HepG2 (cell line): Measurements from ENCODE around the gene ATP1A2. TPM values are rescaled to one million over a fixed set of nuclear protein-coding genes. Genes with fewer than 3 reads are reported as not detected.

Experiments used
- ATAC-seq: fragments of 200-7000 bp; cut with Tn5 transposase; 3 replicates; pipeline ENCODE4 v1.9.1; 2020; ENCODE audit warnings: mild to moderate bottlenecking, moderate library complexity
- BruUV-seq: library from RNA; stranded (reverse); fragments of 400-500 nt; replicated peaks from 2 replicates; lab custom pipeline; 2021; lab: Mats Ljungman, UMichigan
- CTCF ChIA-PET: fragments of 300-600 bp; formaldehyde crosslinking; extraction: SDS; loops from one replicate; lab custom pipeline; 2021; ENCODE audit warnings: low total read pairs, inconsistent platforms, low intra/inter-chr PET ratio; lab: Yijun Ruan, JAX
- POLR2A ChIA-PET: fragments of 350-600 bp; sonication (Branson Sonifier 250); formaldehyde crosslinking; loops from one replicate; lab custom pipeline; 2020; ENCODE audit warnings: antibody characterized with exemption, inconsistent platforms; lab: Yijun Ruan, JAX
- DNase-seq: peaks from one replicate; pipeline ENCODE4 v3.0.0-alpha.2; 2015; ENCODE audit warnings: low spot score
- FAIRE-seq: peaks from 3 replicates; lab custom pipeline; 2011; peaks lifted over from hg19 to GRCh38; lab: Jason Lieb, UNC
- H2AFZ ChIP-seq: one replicate; pipeline ENCODE4 v1.6.1; 2011; ENCODE audit warnings: low read length, inconsistent platforms
- H3K27ac ChIP-seq: fragments of 300-600 bp; 3 replicates; pipeline ENCODE4 v1.8.0; 2011; ENCODE audit warnings: mixed run types, mild to moderate bottlenecking, mixed read lengths, low read length, inconsistent platforms; ENCODE audit not compliant: insufficient read depth; ENCODE audit errors: extremely low read length
- H3K27me3 ChIP-seq, 2 experiments: fragments of 200-600 bp in 1 of 2; 2 replicates in 1 of 2; 3 replicates in 1 of 2; pipeline versions ENCODE4 v1.6.0 to v1.8.0; 2011; ENCODE audit warnings: low read length in 2 of 2, mild to moderate bottlenecking in 2 of 2, moderate library complexity in 2 of 2, inconsistent platforms in 1 of 2; ENCODE audit not compliant: insufficient read depth in 2 of 2, control insufficient read depth in 1 of 2
- H3K36me3 ChIP-seq, 2 experiments: fragments of 200-600 bp in 1 of 2; replicated peaks in 1 of 2; 2 replicates in 1 of 2; 3 replicates in 1 of 2; pipeline versions ENCODE4 v1.5.1 to v1.8.0; 2011; ENCODE audit warnings: low read length in 2 of 2, inconsistent platforms in 1 of 2; ENCODE audit not compliant: insufficient read depth in 2 of 2, control insufficient read depth in 1 of 2
- H3K4me1 ChIP-seq: 2 replicates; pipeline ENCODE4 v1.5.1; 2012; ENCODE audit warnings: low read length, inconsistent platforms; ENCODE audit not compliant: insufficient read depth
- H3K4me2 ChIP-seq: 2 replicates; pipeline ENCODE4 v1.6.0; 2011; ENCODE audit warnings: low read depth, low read length, inconsistent platforms
- H3K4me3 ChIP-seq, 3 experiments: fragments of 200-600 bp in 1 of 3; sonication (generic), shearing (Covaris generic) in 1 of 3; replicated peaks in 1 of 3; 2 replicates each; pipeline ENCODE4 v1.5.1; 2011 to 2016; ENCODE audit warnings: low read length in 3 of 3, inconsistent platforms in 2 of 3, low read depth in 2 of 3, mild to moderate bottlenecking in 2 of 3, control low read depth in 1 of 3, mixed read lengths in 1 of 3; ENCODE audit not compliant: insufficient read depth in 1 of 3
- H3K79me2 ChIP-seq: one replicate; pipeline ENCODE4 v1.6.1; 2011; ENCODE audit warnings: low read length, inconsistent platforms; ENCODE audit not compliant: insufficient read depth
- H3K9ac ChIP-seq: 2 replicates; pipeline ENCODE4 v1.6.0; 2011; ENCODE audit warnings: mild to moderate bottlenecking, low read depth, low read length, inconsistent platforms; ENCODE audit not compliant: insufficient read depth
- H3K9me3 ChIP-seq: 2 replicates; pipeline ENCODE4 v1.5.1; 2012; ENCODE audit warnings: mild to moderate bottlenecking, low read length
- H4K20me1 ChIP-seq: 2 replicates; pipeline ENCODE4 v1.6.0; 2011; ENCODE audit warnings: inconsistent platforms, mild to moderate bottlenecking, low read length, moderate library complexity; ENCODE audit not compliant: insufficient read depth
- CBX2 ChIP-seq, 2 experiments: fragments of 200-600 bp in 1 of 2; sonication (generic); formaldehyde crosslinking in 1 of 2; IDR thresholded peaks; 2 replicates each; pipeline versions ENCODE4 v1.7.0 to v1.8.1; 2018 to 2022; ENCODE audit warnings: low read depth in 2 of 2, low read length in 1 of 2, mild to moderate bottlenecking in 1 of 2, missing genetic modification reagents in 1 of 2
- FLYWCH1 ChIP-seq: sonication (generic); formaldehyde crosslinking; IDR thresholded peaks from 2 replicates; pipeline ENCODE4 v1.8.1; 2023; ENCODE audit warnings: mild to moderate bottlenecking, missing genetic modification reagents
- KLF13 ChIP-seq: sonication (generic); formaldehyde crosslinking; IDR thresholded peaks from 2 replicates; pipeline ENCODE4 v1.4.0; 2020; ENCODE audit warnings: mild to moderate bottlenecking, missing genetic modification reagents
- MIER3 ChIP-seq: IDR thresholded peaks from 2 replicates; pipeline ENCODE4 v1.6.1; 2016; ENCODE audit warnings: missing compliant biosample characterization, borderline replicate concordance
- ZNF207 ChIP-seq: fragments of 450-650 bp; IDR thresholded peaks from 2 replicates; pipeline ENCODE4 v1.6.1; 2016; ENCODE audit warnings: antibody characterized with exemption, borderline replicate concordance
- ZNF263 ChIP-seq: sonication (generic); formaldehyde crosslinking; IDR thresholded peaks from 2 replicates; pipeline ENCODE4 v1.4.0; 2020; ENCODE audit warnings: missing genetic modification reagents
- WGBS: methylation state at CpG from one replicate; pipeline ENCODE4 v1.1.6; 2017; ENCODE audit warnings: low lambda C conversion rate; 5-methylcytosine and 5-hydroxymethylcytosine counted together
- in situ Hi-C: cut with HindIII; loops from 2 replicates; pipeline ENCODE4 v1.10.0; 2017; ENCODE audit warnings: low pct_unique_long_range_greater_than_20kb; ENCODE audit not compliant: extremely low pct_ligation_motif_present
- intact Hi-C: fragments of 100-400 bp; cut with micrococcal nuclease; formaldehyde crosslinking; loops from one replicate; pipeline ENCODE4 v1.10.0; 2022; ENCODE audit not compliant: unreplicated experiment
- polyA plus RNA-seq, 8 experiments: library from polyadenylated mRNA; depleted of rRNA in 3 of 8; stranded (reverse) in 7 of 8; unstranded in 1 of 8; fragments of >200 nt; fragmentation: Illumina TruSeq in 4 of 8; extraction: Trizol in 4 of 8; gene quantifications; 2 replicates each; pipeline versions ENCODE4 v1.2.1 to v1.2.3, GENCODE V29; 2011 to 2016; ENCODE audit warnings: low read depth in 4 of 8, missing spikeins in 1 of 8, mixed read lengths in 1 of 8; ENCODE audit not compliant: insufficient read depth in 1 of 8
- total RNA-seq, 5 experiments: library from RNA; depleted of rRNA; stranded (reverse); fragments of >200 nt; fragmentation: Illumina TruSeq; extraction: Trizol; gene quantifications; 2 replicates each; pipeline ENCODE4 v1.2.3, GENCODE V29; 2016; ENCODE audit warnings: low read depth in 1 of 5

ATP1A2 gene
- total and polyA plus RNA-seq, 2 of the 13 experiments (the other 11 are each of a cell fraction or from before 2014, with no cell fraction given) = 0.16 TPM; not detected in 1

GRCh38 chr1:160097151-160097910, 18.2 kb upstream of the ATP1A2 start:
- H3K27ac ChIP-seq = peak overlapping the region; percentile 50
- peak overlapping the region; percentile 90 for H3K4me2 ChIP-seq
- peak overlapping the region; percentile 78 for H3K9ac ChIP-seq
- BruUV-seq = TSS peak; percentile 54
- H3K36me3 ChIP-seq = peaks cover 2 to 6% of the 10 kb centered on the region in 2 experiments; a peak in 4 of 5 replicates
- ChIA-PET CTCF (no interaction called here), POLR2A (interaction anchor here (1.1 to 2.2 kb wide), 5 partner anchors 10 to 187 kb away, joined by 3 to 14 read pairs (median 8); partner anchors contain the start of genes DCAF8 and PEX19)
- peaks cover 76% of the 10 kb centered on the region for H3K4me1 ChIP-seq
- peak overlapping the region; percentile 61 to 85 (median 78) for H3K4me3 ChIP-seq
- H4K20me1 ChIP-seq = no peaks in the 10 kb centered on the region
- FAIRE-seq = no peak
- ATAC-seq = no peak
- TF ChIP-seq ZNF207 = no peak
- TF ChIP-seq MIER3 (CRISPR knock-in tag) = no peak
- TF ChIP-seq CBX2 (IDR thresholded peaks at IDR 0.05; ENCODE audit: low read depth, low read length) = no peak
- TF ChIP-seq CBX2 (CRISPR knock-in tag; IDR thresholded peaks at IDR 0.05; ENCODE audit: low read depth) = no peak
- peak; percentile 56 for TF ChIP-seq ZNF263 (CRISPR knock-in tag)
- TF ChIP-seq KLF13 (CRISPR knock-in tag) = no peak
- 0 out of 2 replicates have a peak, but pooled peaks have one; percentile 7 for TF ChIP-seq FLYWCH1
- H3K27me3 ChIP-seq = no peaks in the 10 kb centered on the region
- in situ Hi-C loops = no loop called here
- intact Hi-C loops = no loop called here
- H2AFZ ChIP-seq = no peak overlapping the region
- no peaks in the 10 kb centered on the region for H3K9me3 ChIP-seq
- peaks cover 18% of the 10 kb centered on the region for H3K79me2 ChIP-seq
- no peak for DNase-seq
- 39% methylated on average over 5 of the region's 5 CpGs for WGBS
